SK-N-SH (cell line): ENCODE results near the gene NDFIP1. TPM values are rescaled to one million over a fixed set of nuclear protein-coding genes. Genes with fewer than 3 reads are reported as not detected.

Experiments
- CTCF ChIA-PET: fragments of 300-600, 350-600 bp; formaldehyde crosslinking; extraction: SDS; loops from one replicate; lab custom pipeline; 2021; lab: Yijun Ruan, JAX
- POLR2A ChIA-PET: fragments of 350-600 bp; sonication (Branson Sonifier 250); formaldehyde crosslinking; extraction: SDS; loops from one replicate; lab custom pipeline; 2020; ENCODE audit warnings: antibody characterized with exemption, inconsistent platforms; lab: Yijun Ruan, JAX
- DNase-seq: peaks from one replicate; pipeline ENCODE4 v3.0.0; 2012
- H2AFZ ChIP-seq: fragments of 200-600 bp; sonication (generic); 2 replicates; pipeline ENCODE4 v1.8.1; 2016; ENCODE audit warnings: antibody characterized with exemption, mild to moderate bottlenecking, low read depth
- H3F3A ChIP-seq: fragments of 200-600 bp; sonication (generic); replicated peaks from 2 replicates; pipeline ENCODE3; 2016; ENCODE audit warnings: antibody characterized with exemption, mild to moderate bottlenecking; ENCODE audit not compliant: insufficient read depth
- H3K27ac ChIP-seq, 2 experiments: fragments of 200-500 bp in 1 of 2; fragments of 200-600 bp in 1 of 2; sonication (Bioruptor generic) in 1 of 2; sonication (generic), shearing (Covaris generic) in 1 of 2; 2 replicates each; pipeline versions ENCODE4 v1.5.1 to v1.6.1; 2014 to 2016; ENCODE audit warnings: low read depth in 2 of 2, inconsistent platforms in 1 of 2, low read length in 1 of 2, mild to moderate bottlenecking in 1 of 2, mixed read lengths in 1 of 2
- H3K27me3 ChIP-seq: fragments of 200-600 bp; sonication (generic), shearing (Covaris generic); 2 replicates; pipeline ENCODE4 v1.6.1; 2016; ENCODE audit warnings: mixed run types; ENCODE audit not compliant: insufficient read depth
- H3K36me3 ChIP-seq, 2 experiments: fragments of 200-500 bp in 1 of 2; fragments of 200-600 bp in 1 of 2; sonication (Bioruptor generic) in 1 of 2; sonication (generic) in 1 of 2; replicated peaks in 1 of 2; 2 replicates each; pipeline versions ENCODE3 to v1.5.1; 2014 to 2016; ENCODE audit warnings: low read length in 1 of 2, mild to moderate bottlenecking in 1 of 2; ENCODE audit not compliant: insufficient read depth in 2 of 2, control insufficient read depth in 1 of 2
- H3K4me1 ChIP-seq, 2 experiments: fragments of 200-500 bp in 1 of 2; fragments of 200-600 bp in 1 of 2; sonication (Bioruptor generic) in 1 of 2; sonication (generic), shearing (Covaris generic) in 1 of 2; 2 replicates each; pipeline versions ENCODE4 v1.5.1 to v1.6.1; 2014 to 2016; ENCODE audit warnings: low read depth in 1 of 2, low read length in 1 of 2, mixed run types in 1 of 2; ENCODE audit not compliant: insufficient read depth in 2 of 2, control insufficient read depth in 1 of 2
- H3K4me2 ChIP-seq: fragments of 200-600 bp; sonication (generic), shearing (Covaris generic); 2 replicates; pipeline ENCODE4 v1.6.1; 2017; ENCODE audit warnings: mixed run types
- H3K4me3 ChIP-seq, 2 experiments: fragments of 200-500 bp in 1 of 2; fragments of 200-600 bp in 1 of 2; sonication (Bioruptor generic) in 1 of 2; sonication (generic), shearing (Covaris generic) in 1 of 2; 2 replicates each; pipeline versions ENCODE4 v1.5.1 to v1.8.1; 2014 to 2016; ENCODE audit warnings: low read depth in 2 of 2, inconsistent platforms in 1 of 2, low read length in 1 of 2, mild to moderate bottlenecking in 1 of 2, mixed read lengths in 1 of 2, moderate library complexity in 1 of 2
- H3K79me2 ChIP-seq: fragments of 200-600 bp; sonication (generic); 2 replicates; pipeline ENCODE4 v1.8.1; 2017; ENCODE audit warnings: mild to moderate bottlenecking; ENCODE audit not compliant: insufficient read depth
- H3K9ac ChIP-seq: fragments of 200-600 bp; sonication (generic); 2 replicates; pipeline ENCODE4 v1.6.1; 2017; ENCODE audit warnings: mixed run types
- H3K9me2 ChIP-seq: fragments of 200-600 bp; sonication (generic); 2 replicates; pipeline ENCODE4 v1.6.1; 2017; ENCODE audit warnings: mixed run types
- H3K9me3 ChIP-seq: fragments of 200-600 bp; sonication (generic); 2 replicates; pipeline ENCODE4 v1.6.1; 2017; ENCODE audit warnings: mixed run types, mild to moderate bottlenecking, moderate library complexity
- H4K20me1 ChIP-seq: fragments of 200-600 bp; sonication (generic); 2 replicates; pipeline ENCODE4 v1.6.1; 2017; ENCODE audit warnings: mild to moderate bottlenecking, mixed run types; ENCODE audit not compliant: insufficient read depth
- ELF1 ChIP-seq: IDR thresholded peaks from 2 replicates; pipeline ENCODE4 v1.4.0; 2012
- EP300 ChIP-seq, 2 experiments: IDR thresholded peaks; 2 replicates each; pipeline versions ENCODE4 v1.4.0 to v1.6.1; 2012; ENCODE audit warnings: borderline replicate concordance in 1 of 2, low read depth in 1 of 2, low read length in 1 of 2
- FOSL2 ChIP-seq: IDR thresholded peaks from 2 replicates; pipeline ENCODE4 v1.4.0; 2012; ENCODE audit warnings: low read depth, mild to moderate bottlenecking, moderate library complexity, borderline replicate concordance
- FOXJ3 ChIP-seq: sonication (generic); formaldehyde crosslinking; IDR thresholded peaks from 2 replicates; pipeline ENCODE4 v1.5.1; 2020; ENCODE audit warnings: mild to moderate bottlenecking, missing genetic modification reagents
- GABPA ChIP-seq: IDR thresholded peaks from 2 replicates; pipeline ENCODE4 v1.4.0; 2012; ENCODE audit warnings: low read depth, mild to moderate bottlenecking
- GATA2 ChIP-seq: sonication (generic); formaldehyde crosslinking; IDR thresholded peaks from 2 replicates; pipeline ENCODE4 v1.5.0; 2020; ENCODE audit warnings: mild to moderate bottlenecking, missing genetic modification reagents
- JUND ChIP-seq: IDR thresholded peaks from 2 replicates; pipeline ENCODE4 v1.4.0; 2012
- MEF2A ChIP-seq: IDR thresholded peaks from 2 replicates; pipeline ENCODE4 v1.4.0; 2012; ENCODE audit warnings: low read depth, borderline replicate concordance
- NFIC ChIP-seq: IDR thresholded peaks from 2 replicates; pipeline ENCODE4 v1.4.0; 2012; ENCODE audit warnings: borderline replicate concordance
- NRF1 ChIP-seq: IDR thresholded peaks from 2 replicates; pipeline ENCODE4 v1.6.1; 2012; ENCODE audit warnings: low read depth, mild to moderate bottlenecking, low read length
- RAD21 ChIP-seq: IDR thresholded peaks from 2 replicates; pipeline ENCODE4 v1.6.1; 2012; ENCODE audit warnings: mild to moderate bottlenecking, low read length
- RCOR1 ChIP-seq: fragments of 150-350 bp; IDR thresholded peaks from 2 replicates; pipeline ENCODE4 v1.6.1; 2017; ENCODE audit warnings: antibody characterized with exemption, low read length
- RFX5 ChIP-seq: IDR thresholded peaks from 2 replicates; pipeline ENCODE4 v1.6.1; 2012; ENCODE audit warnings: mild to moderate bottlenecking, improper control_type of control experiment, low read length
- RXRA ChIP-seq: IDR thresholded peaks from 2 replicates; pipeline ENCODE4 v1.4.0; 2012; ENCODE audit warnings: low read depth, mild to moderate bottlenecking, borderline replicate concordance
- WGBS: methylation state at CpG from one replicate; pipeline ENCODE4 v1.1.6; 2017; ENCODE audit warnings: low lambda C conversion rate; 5-methylcytosine and 5-hydroxymethylcytosine counted together
- polyA plus RNA-seq, 3 experiments: library from polyadenylated mRNA; depleted of rRNA; stranded (reverse); fragments of >200 nt; gene quantifications; 2 replicates each; pipeline ENCODE4 v1.2.3, GENCODE V29; 2012
- TF ChIP-seq, protein P1 (sequence below): IDR thresholded peaks from 2 replicates; pipeline ENCODE4 v1.6.1; 2012; ENCODE audit warnings: mild to moderate bottlenecking, low read depth, low read length, moderate library complexity
- TF ChIP-seq, protein P2 (sequence below): IDR thresholded peaks from 2 replicates; pipeline ENCODE4 v1.4.0; 2012; ENCODE audit warnings: low read depth
- TF ChIP-seq, protein P3 (sequence below): IDR thresholded peaks from 2 replicates; pipeline ENCODE4; 2012
- TF ChIP-seq, protein P4 (sequence below): fragments of 200-600 bp; sonication (generic); IDR thresholded peaks from 2 replicates; pipeline ENCODE4 v1.6.1; 2017; ENCODE audit warnings: antibody characterized with exemption, mild to moderate bottlenecking, moderate library complexity

Gene NDFIP1
- polyA plus RNA-seq, 1 of the 3 experiments (the other 2 are of a cell fraction), result 40.0 TPM

DNA sequence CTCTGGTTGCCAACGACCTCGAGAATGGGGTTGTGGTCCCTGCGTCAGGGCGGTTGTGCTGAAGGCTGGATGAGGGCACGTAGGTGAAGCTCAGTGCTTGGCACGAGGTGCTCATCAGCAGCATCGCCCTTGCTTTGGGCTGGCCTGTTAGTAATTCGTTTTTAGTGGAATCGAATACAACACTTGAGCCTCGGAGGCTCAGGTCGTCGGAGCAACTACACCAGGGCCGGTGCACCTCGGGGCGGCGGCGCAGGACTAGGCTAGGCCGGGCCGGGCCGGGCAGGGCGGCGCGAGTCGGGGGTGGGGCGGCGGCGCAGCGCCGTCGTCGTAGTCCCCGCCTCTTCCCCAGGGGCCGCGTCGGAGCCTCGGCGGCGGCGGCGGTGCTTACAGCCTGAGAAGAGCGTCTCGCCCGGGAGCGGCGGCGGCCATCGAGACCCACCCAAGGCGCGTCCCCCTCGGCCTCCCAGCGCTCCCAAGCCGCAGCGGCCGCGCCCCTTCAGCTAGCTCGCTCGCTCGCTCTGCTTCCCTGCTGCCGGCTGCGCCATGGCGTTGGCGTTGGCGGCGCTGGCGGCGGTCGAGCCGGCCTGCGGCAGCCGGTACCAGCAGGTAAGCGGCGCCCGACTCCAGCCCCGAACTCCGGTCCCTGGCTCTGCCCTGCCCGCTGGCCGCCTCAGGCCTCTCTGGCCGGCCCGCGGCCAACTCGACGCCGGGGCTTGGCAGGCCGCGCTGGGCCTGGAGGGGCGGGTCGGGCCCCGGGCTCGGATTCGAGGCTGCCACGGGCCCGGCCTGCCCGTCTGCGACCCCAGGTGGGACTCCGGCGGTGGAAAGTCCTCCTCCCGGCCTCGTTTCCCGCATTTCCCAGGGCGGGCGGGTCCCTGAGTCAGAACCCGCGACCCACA lies at the start of gene NDFIP1 (continued):
- TF ChIP-seq FOSL2 (no peak), NFIC (no peak), FOXJ3 (CRISPR knock-in tag) (no peak), RFX5 (no peak), MEF2A (no peak), GABPA (no peak), EP300 (IDR thresholded peaks at IDR 0.05; ENCODE audit: borderline replicate concordance in 1 of 2, low read depth in 1 of 2, low read length in 1 of 2) (peak in 1 of 2 experiments; percentile 39; a peak in 1 of 4 replicates), ELF1 (no peak), GATA2 (CRISPR knock-in tag) (no peak)
- TF ChIP-seq, protein P1, sequence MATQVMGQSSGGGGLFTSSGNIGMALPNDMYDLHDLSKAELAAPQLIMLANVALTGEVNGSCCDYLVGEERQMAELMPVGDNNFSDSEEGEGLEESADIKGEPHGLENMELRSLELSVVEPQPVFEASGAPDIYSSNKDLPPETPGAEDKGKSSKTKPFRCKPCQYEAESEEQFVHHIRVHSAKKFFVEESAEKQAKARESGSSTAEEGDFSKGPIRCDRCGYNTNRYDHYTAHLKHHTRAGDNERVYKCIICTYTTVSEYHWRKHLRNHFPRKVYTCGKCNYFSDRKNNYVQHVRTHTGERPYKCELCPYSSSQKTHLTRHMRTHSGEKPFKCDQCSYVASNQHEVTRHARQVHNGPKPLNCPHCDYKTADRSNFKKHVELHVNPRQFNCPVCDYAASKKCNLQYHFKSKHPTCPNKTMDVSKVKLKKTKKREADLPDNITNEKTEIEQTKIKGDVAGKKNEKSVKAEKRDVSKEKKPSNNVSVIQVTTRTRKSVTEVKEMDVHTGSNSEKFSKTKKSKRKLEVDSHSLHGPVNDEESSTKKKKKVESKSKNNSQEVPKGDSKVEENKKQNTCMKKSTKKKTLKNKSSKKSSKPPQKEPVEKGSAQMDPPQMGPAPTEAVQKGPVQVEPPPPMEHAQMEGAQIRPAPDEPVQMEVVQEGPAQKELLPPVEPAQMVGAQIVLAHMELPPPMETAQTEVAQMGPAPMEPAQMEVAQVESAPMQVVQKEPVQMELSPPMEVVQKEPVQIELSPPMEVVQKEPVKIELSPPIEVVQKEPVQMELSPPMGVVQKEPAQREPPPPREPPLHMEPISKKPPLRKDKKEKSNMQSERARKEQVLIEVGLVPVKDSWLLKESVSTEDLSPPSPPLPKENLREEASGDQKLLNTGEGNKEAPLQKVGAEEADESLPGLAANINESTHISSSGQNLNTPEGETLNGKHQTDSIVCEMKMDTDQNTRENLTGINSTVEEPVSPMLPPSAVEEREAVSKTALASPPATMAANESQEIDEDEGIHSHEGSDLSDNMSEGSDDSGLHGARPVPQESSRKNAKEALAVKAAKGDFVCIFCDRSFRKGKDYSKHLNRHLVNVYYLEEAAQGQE, result no peak; the same call in 1 of the 2 replicates
- TF ChIP-seq, protein P2, sequence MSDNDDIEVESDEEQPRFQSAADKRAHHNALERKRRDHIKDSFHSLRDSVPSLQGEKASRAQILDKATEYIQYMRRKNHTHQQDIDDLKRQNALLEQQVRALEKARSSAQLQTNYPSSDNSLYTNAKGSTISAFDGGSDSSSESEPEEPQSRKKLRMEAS, result peak; percentile 56

DNA sequence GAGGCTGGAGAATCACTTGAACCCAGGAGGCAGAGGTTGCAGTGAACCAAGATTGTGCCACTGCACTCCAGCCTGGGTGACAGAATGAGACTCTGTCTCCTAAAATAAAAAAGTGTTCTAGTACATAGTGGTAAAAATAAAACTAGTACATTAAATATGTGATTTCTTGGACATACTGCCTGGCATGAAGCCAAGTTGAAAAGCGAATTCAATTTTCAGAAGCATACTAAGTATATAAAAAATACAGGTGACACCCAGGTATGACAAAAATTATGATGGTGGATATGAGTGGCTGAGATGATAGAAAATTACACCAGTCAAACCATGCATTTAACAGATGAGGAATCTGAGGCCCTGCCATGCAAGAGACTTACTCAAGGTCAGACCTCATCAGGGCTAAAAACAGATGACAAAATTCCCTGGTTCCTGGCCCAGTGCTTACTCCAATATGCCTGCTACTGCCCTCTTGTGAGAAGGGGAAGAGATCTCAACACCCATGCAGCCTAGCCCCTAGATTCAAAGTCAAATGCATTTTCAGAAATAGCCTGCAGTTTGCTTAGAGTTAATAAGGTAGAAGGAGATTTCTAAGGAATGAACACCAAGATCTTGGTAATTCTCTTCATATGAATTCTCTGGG lies 49.2 kb upstream of the NDFIP1 start:
- 91% methylated on average over 1 of the region's 1 CpG for WGBS
- no peaks in the 10 kb centered on the region for H3K36me3 ChIP-seq
- no peaks in the 10 kb centered on the region for H3K9me3 ChIP-seq
- CTCF ChIA-PET, result interaction anchor here (1.0 to 1.3 kb wide), 3 partner anchors 10 to 86 kb away, joined by 3 to 7 read pairs (median 4); no protein-coding TSS in a partner anchor
- peaks cover 33 to 34% of the 10 kb centered on the region in 2 experiments for H3K4me1 ChIP-seq
- no peaks in the 10 kb centered on the region for H4K20me1 ChIP-seq
- H3K4me2 ChIP-seq, result no peak overlapping the region
- H3K79me2 ChIP-seq, result no peaks in the 10 kb centered on the region
- POLR2A ChIA-PET, result no interaction called here
- DNase-seq, result no peak
- no peak overlapping the region for H3K27ac ChIP-seq
- H3F3A ChIP-seq, result peaks cover 18% of the 10 kb centered on the region
- H2AFZ ChIP-seq, result no peak overlapping the region
- H3K9ac ChIP-seq, result no peak overlapping the region
- H3K9me2 ChIP-seq, result no peaks in the 10 kb centered on the region
- no peak overlapping the region for H3K4me3 ChIP-seq
- TF ChIP-seq RAD21 (peak; percentile 52), GATA2 (CRISPR knock-in tag) (no peak), JUND (no peak), RXRA (no peak), RCOR1 (no peak), NRF1 (no peak), GABPA (no peak), NFIC (no peak; the same call in 1 of the 2 replicates)
- TF ChIP-seq, protein P3, sequence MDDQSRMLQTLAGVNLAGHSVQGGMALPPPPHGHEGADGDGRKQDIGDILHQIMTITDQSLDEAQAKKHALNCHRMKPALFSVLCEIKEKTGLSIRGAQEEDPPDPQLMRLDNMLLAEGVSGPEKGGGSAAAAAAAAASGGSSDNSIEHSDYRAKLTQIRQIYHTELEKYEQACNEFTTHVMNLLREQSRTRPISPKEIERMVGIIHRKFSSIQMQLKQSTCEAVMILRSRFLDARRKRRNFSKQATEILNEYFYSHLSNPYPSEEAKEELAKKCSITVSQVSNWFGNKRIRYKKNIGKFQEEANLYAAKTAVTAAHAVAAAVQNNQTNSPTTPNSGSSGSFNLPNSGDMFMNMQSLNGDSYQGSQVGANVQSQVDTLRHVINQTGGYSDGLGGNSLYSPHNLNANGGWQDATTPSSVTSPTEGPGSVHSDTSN, result no peak
- TF ChIP-seq, protein P4, sequence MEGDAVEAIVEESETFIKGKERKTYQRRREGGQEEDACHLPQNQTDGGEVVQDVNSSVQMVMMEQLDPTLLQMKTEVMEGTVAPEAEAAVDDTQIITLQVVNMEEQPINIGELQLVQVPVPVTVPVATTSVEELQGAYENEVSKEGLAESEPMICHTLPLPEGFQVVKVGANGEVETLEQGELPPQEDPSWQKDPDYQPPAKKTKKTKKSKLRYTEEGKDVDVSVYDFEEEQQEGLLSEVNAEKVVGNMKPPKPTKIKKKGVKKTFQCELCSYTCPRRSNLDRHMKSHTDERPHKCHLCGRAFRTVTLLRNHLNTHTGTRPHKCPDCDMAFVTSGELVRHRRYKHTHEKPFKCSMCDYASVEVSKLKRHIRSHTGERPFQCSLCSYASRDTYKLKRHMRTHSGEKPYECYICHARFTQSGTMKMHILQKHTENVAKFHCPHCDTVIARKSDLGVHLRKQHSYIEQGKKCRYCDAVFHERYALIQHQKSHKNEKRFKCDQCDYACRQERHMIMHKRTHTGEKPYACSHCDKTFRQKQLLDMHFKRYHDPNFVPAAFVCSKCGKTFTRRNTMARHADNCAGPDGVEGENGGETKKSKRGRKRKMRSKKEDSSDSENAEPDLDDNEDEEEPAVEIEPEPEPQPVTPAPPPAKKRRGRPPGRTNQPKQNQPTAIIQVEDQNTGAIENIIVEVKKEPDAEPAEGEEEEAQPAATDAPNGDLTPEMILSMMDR, result peak; percentile 20
- no peaks in the 10 kb centered on the region for H3K27me3 ChIP-seq
